CD4-positive, alpha-beta T cell (primary cell): ENCODE measurements around the gene MRPS18A. TPM values are rescaled to one million over a fixed set of nuclear protein-coding genes. Genes with fewer than 3 reads are reported as not detected.

Experiments
- ATAC-seq: fragments of 200-7000 bp; cut with Tn5 transposase; one replicate; pipeline ENCODE4 v1.10.0; 2022; ENCODE audit warnings: mild to moderate bottlenecking; ENCODE audit not compliant: poor library complexity
- CTCF ChIA-PET: fragments of 350-600 bp; sonication (Branson Sonifier 250); formaldehyde crosslinking; loops from one replicate; lab custom pipeline; 2021; ENCODE audit warnings: antibody characterized with exemption, inconsistent platforms; lab: Charles Lee
- POLR2A ChIA-PET: fragments of 350-600 bp; sonication (Branson Sonifier 250); formaldehyde crosslinking; loops from one replicate; lab custom pipeline; 2021; ENCODE audit warnings: antibody characterized with exemption, inconsistent platforms; lab: Charles Lee
- DNase-seq, 14 experiments: peaks; one replicate each; pipeline ENCODE4 v3.0.0-alpha.2; 2013 to 2020; ENCODE audit warnings: mixed read lengths in 2 of 14
- H3K27ac ChIP-seq, 2 donors: one replicate each; pipeline versions ENCODE4 v1.5.1 to v1.7.0; 2013; ENCODE audit warnings: low read length in 2 of 2, low read depth in 1 of 2, mild to moderate bottlenecking in 1 of 2
- H3K27me3 ChIP-seq, 2 experiments: 1 replicate in 1 of 2; 2 replicates in 1 of 2; pipeline versions ENCODE4 v1.6.1 to v1.7.0; 2013; ENCODE audit warnings: low read length in 2 of 2, control low read depth in 1 of 2, mild to moderate bottlenecking in 1 of 2, moderate library complexity in 1 of 2; ENCODE audit not compliant: insufficient read depth in 2 of 2, control insufficient read depth in 1 of 2
- H3K36me3 ChIP-seq: one replicate; pipeline ENCODE4 v1.6.1; 2013; ENCODE audit warnings: low read length, control low read depth; ENCODE audit not compliant: insufficient read depth
- H3K4me1 ChIP-seq: one replicate; pipeline ENCODE4 v1.6.1; 2013; ENCODE audit warnings: low read length, control low read depth; ENCODE audit not compliant: insufficient read depth
- H3K4me3 ChIP-seq: one replicate; pipeline ENCODE4 v1.5.1; 2013; ENCODE audit warnings: mild to moderate bottlenecking, low read length, moderate library complexity
- H3K9me3 ChIP-seq, 2 experiments: 1 replicate in 1 of 2; 2 replicates in 1 of 2; pipeline versions ENCODE4 v1.6.1 to v1.7.0; 2013; ENCODE audit warnings: low read length in 2 of 2, mild to moderate bottlenecking in 2 of 2, control low read depth in 1 of 2, moderate library complexity in 1 of 2; ENCODE audit not compliant: control insufficient read depth in 1 of 2, insufficient read depth in 1 of 2
- H3K27ac Mint-ChIP-seq: one replicate; pipeline ENCODE4 v1.8.0; 2020; ENCODE audit warnings: mixed read lengths
- H3K27me3 Mint-ChIP-seq: one replicate; pipeline ENCODE4 v1.8.0; 2021; ENCODE audit warnings: mixed read lengths
- H3K36me3 Mint-ChIP-seq: one replicate; pipeline ENCODE4 v1.8.0; 2021; ENCODE audit warnings: low read depth, mixed read lengths
- H3K4me1 Mint-ChIP-seq: one replicate; pipeline ENCODE4 v1.8.0; 2021; ENCODE audit warnings: low read depth, mixed read lengths
- H3K4me3 Mint-ChIP-seq: one replicate; pipeline ENCODE4 v1.8.0; 2020; ENCODE audit warnings: mild to moderate bottlenecking, mixed read lengths
- H3K9me3 Mint-ChIP-seq: one replicate; pipeline ENCODE4 v1.8.0; 2020; ENCODE audit warnings: mixed read lengths
- CTCF ChIP-seq: fragments of 200-600 bp; IDR thresholded peaks from one replicate; pipeline ENCODE4 v1.8.0; 2022; ENCODE audit warnings: antibody characterized with exemption, mild to moderate bottlenecking
- intact Hi-C, 2 experiments: fragments of 100-400 bp; cut with DNase I in 1 of 2; cut with micrococcal nuclease in 1 of 2; formaldehyde crosslinking; loops; one replicate each; pipeline versions ENCODE4 v1.15.1 to v1.9.0; 2023 to 2025; cut with DNase I, micrococcal nuclease
- total RNA-seq, 174 experiments: library from RNA in 2 of 174; stranded (reverse) in 2 of 174; gene quantifications; one replicate each; pipeline ENCODE4 v1.2.3 and lab custom pipeline; 2021 to 2026

MRPS18A gene
- total RNA-seq, 2 experiments from 2014 or later = 26.1 to 27.7 TPM

GRCh38 chr6:43730634-43731033 lies 43.0 kb upstream of the MRPS18A start:
- POLR2A ChIA-PET = no interaction called here

GRCh38 chr6:43729537-43729936 lies 41.9 kb upstream of the MRPS18A start:
- Histone ChIP-seq H3K27ac (no peak overlapping the region), H3K4me1 (peaks cover 31% of the 10 kb centered on the region), H3K4me3 (no peak overlapping the region), H3K36me3 (no peaks in the 10 kb centered on the region), H3K27me3 (no peaks in the 10 kb centered on the region), H3K9me3 (peaks cover 7 to 10% of the 10 kb centered on the region in 2 experiments)
- CTCF ChIA-PET = no interaction called here
- Mint-ChIP-seq H3K4me3 (no peak overlapping the region), H3K9me3 (peaks cover 10% of the 10 kb centered on the region), H3K4me1 (peaks cover 19% of the 10 kb centered on the region), H3K36me3 (no peaks in the 10 kb centered on the region), H3K27me3 (no peaks in the 10 kb centered on the region), H3K27ac (no peak overlapping the region)
- ATAC-seq (no peak), DNase-seq (no peak)
- POLR2A ChIA-PET = no interaction called here
- intact Hi-C loops = no loop called here
- TF ChIP-seq CTCF = no peak

More at GRCh38 chr6:43730634-43731033, 43.0 kb upstream of the MRPS18A start:
- intact Hi-C loops = no loop called here
- no peak for DNase-seq
- Mint-ChIP-seq H3K4me3 (no peak overlapping the region), H3K36me3 (no peaks in the 10 kb centered on the region), H3K4me1 (peaks cover 8% of the 10 kb centered on the region), H3K27me3 (no peaks in the 10 kb centered on the region), H3K27ac (no peak overlapping the region), H3K9me3 (peaks cover 10% of the 10 kb centered on the region)
- no peak for ATAC-seq
- Histone ChIP-seq H3K27me3 (no peaks in the 10 kb centered on the region), H3K9me3 (peaks cover 7 to 10% of the 10 kb centered on the region in 2 experiments), H3K36me3 (no peaks in the 10 kb centered on the region), H3K4me3 (no peak overlapping the region), H3K27ac (no peak overlapping the region), H3K4me1 (peaks cover 31% of the 10 kb centered on the region)
- CTCF ChIA-PET = no interaction called here
- no peak for TF ChIP-seq CTCF

- peaks cover 10% of the 10 kb centered on the region for H3K9me3 Mint-ChIP-seq
- H3K4me3 Mint-ChIP-seq = no peak overlapping the region
- Histone ChIP-seq H3K36me3 (no peaks in the 10 kb centered on the region), H3K4me1 (peaks cover 31% of the 10 kb centered on the region), H3K9me3 (peaks cover 7 to 10% of the 10 kb centered on the region in 2 experiments), H3K4me3 (no peak overlapping the region), H3K27ac (no peak overlapping the region), H3K27me3 (no peaks in the 10 kb centered on the region)
- no peaks in the 10 kb centered on the region for H3K36me3 Mint-ChIP-seq
- H3K27ac Mint-ChIP-seq = no peak overlapping the region
- peaks cover 29% of the 10 kb centered on the region for H3K4me1 Mint-ChIP-seq
- POLR2A ChIA-PET = no interaction called here
- TF ChIP-seq CTCF = no peak
- no peak for ATAC-seq
- CTCF ChIA-PET = interaction anchor here (0.9 kb wide), 1 partner anchor 19 kb away, joined by 3 read pairs; no protein-coding TSS in a partner anchor
- DNase-seq = no peak
- intact Hi-C loops = no loop called here
- H3K27me3 Mint-ChIP-seq = no peaks in the 10 kb centered on the region
Observed at GRCh38 chr6:43728586-43728985, 41.0 kb upstream of the MRPS18A start.
